ENCODE measurements around the gene CALD1. TPM values are rescaled to one million over a fixed set of nuclear protein-coding genes. Genes with fewer than 3 reads are reported as not detected.
A peak's percentile ranks its signal among the peaks of the same experiment; 100 is the strongest.

Gene CALD1
- total and polyA plus RNA-seq, 8 donors: 146 to 1,007 (median 302) TPM

GRCh38 chr7:134925766-134926165 is 146.3 kb downstream of the CALD1 start:
- 74 to 84% (median 79%) methylated on average over 5 of the region's 5 CpGs for WGBS, 5 donors
- H3K9me3 ChIP-seq: no peaks in the 10 kb centered on the region
- intact Hi-C loops (cut with DNase I; ENCODE audit: low total_unique reads): no loop called here
- H3K27me3 ChIP-seq: no peaks in the 10 kb centered on the region
- TF ChIP-seq POLR2A (IDR thresholded peaks at IDR 0.05) (no peak), POLR2AphosphoS5 (IDR thresholded peaks at IDR 0.05) (no peak), EP300 (IDR thresholded peaks at IDR 0.05) (no peak), CTCF (IDR thresholded peaks at IDR 0.05) (no peak)
- H3K27ac ChIP-seq: peak overlapping the region in 2 of 5 donors; percentile 23 to 44
- H3K4me3 ChIP-seq: no peak overlapping the region
- DNase-seq: no peak
- peaks cover 8 to 10% (median 8%) of the 10 kb centered on the region in 4 donors for H3K36me3 ChIP-seq
- peaks cover 0 to 8% (median under 1%) of the 10 kb centered on the region in 4 donors for H3K4me1 ChIP-seq

GRCh38 chr7:134926396-134926795 is 147.0 kb downstream of the CALD1 start:
- DNase-seq: no peak
- 88 to 100% (median 95%) methylated on average over 1 of the region's 1 CpG for WGBS, 5 donors
- Histone ChIP-seq H3K9me3 (no peaks in the 10 kb centered on the region), H3K27ac (peak overlapping the region in 1 of 5 donors; percentile 1), H3K4me3 (no peak overlapping the region), H3K36me3 (peaks cover 8 to 10% (median 8%) of the 10 kb centered on the region in 4 donors), H3K27me3 (no peaks in the 10 kb centered on the region), H3K4me1 (peaks cover 0 to 11% (median 2%) of the 10 kb centered on the region in 4 donors)
- TF ChIP-seq POLR2AphosphoS5 (IDR thresholded peaks at IDR 0.05) (no peak), CTCF (IDR thresholded peaks at IDR 0.05) (no peak), EP300 (IDR thresholded peaks at IDR 0.05) (no peak), POLR2A (IDR thresholded peaks at IDR 0.05) (no peak)
- intact Hi-C loops (cut with DNase I; ENCODE audit: low total_unique reads): no loop called here

GRCh38 chr7:134927076-134927475 is 147.6 kb downstream of the CALD1 start:
- DNase-seq: no peak
- 55 to 73% (median 62%) methylated on average over 2 of the region's 2 CpGs for WGBS, 5 donors
- H3K9me3 ChIP-seq: no peaks in the 10 kb centered on the region
- TF ChIP-seq EP300 (IDR thresholded peaks at IDR 0.05) (no peak), POLR2AphosphoS5 (IDR thresholded peaks at IDR 0.05) (no peak), CTCF (IDR thresholded peaks at IDR 0.05) (no peak), POLR2A (IDR thresholded peaks at IDR 0.05) (no peak)
- H3K36me3 ChIP-seq: peaks cover 8 to 13% (median 8%) of the 10 kb centered on the region in 4 donors
- peaks cover 0 to 18% (median 9%) of the 10 kb centered on the region in 4 donors for H3K4me1 ChIP-seq
- no peaks in the 10 kb centered on the region for H3K27me3 ChIP-seq
- intact Hi-C loops (cut with DNase I; ENCODE audit: low total_unique reads): no loop called here
- no peak overlapping the region for H3K4me3 ChIP-seq
- H3K27ac ChIP-seq: peak overlapping the region in 1 of 5 donors; percentile 1

GRCh38 chr7:134927723-134928122 is 148.3 kb downstream of the CALD1 start:
- intact Hi-C loops (cut with DNase I; ENCODE audit: low total_unique reads): no loop called here
- Histone ChIP-seq H3K4me3 (no peak overlapping the region), H3K4me1 (peaks cover 0 to 16% (median 12%) of the 10 kb centered on the region in 4 donors), H3K9me3 (no peaks in the 10 kb centered on the region), H3K36me3 (peaks cover 8 to 18% (median 8%) of the 10 kb centered on the region in 4 donors), H3K27ac (peak overlapping the region in 1 of 5 donors; percentile 22), H3K27me3 (no peaks in the 10 kb centered on the region)
- no peak for DNase-seq
- TF ChIP-seq CTCF (IDR thresholded peaks at IDR 0.05) (no peak), POLR2AphosphoS5 (IDR thresholded peaks at IDR 0.05) (no peak), EP300 (IDR thresholded peaks at IDR 0.05) (no peak), POLR2A (IDR thresholded peaks at IDR 0.05) (no peak)
- WGBS, 5 donors: 87 to 99% (median 95%) methylated on average over 3 of the region's 3 CpGs

Measured in stomach (tissue), 9 donors.